Measurements from ENCODE around the gene EMC7.
A peak's percentile ranks its signal among the peaks of the same experiment; 100 is the strongest.
"Not testable (repeated sequence)": the region's sequence is repeated elsewhere in the genome, so short reads cannot be mapped to it uniquely, and the experiment has no call there.

EMC7 gene
- total RNA-seq = 20.1 to 27.0 (median 26.1) reads per million in 3 donors

DNA sequence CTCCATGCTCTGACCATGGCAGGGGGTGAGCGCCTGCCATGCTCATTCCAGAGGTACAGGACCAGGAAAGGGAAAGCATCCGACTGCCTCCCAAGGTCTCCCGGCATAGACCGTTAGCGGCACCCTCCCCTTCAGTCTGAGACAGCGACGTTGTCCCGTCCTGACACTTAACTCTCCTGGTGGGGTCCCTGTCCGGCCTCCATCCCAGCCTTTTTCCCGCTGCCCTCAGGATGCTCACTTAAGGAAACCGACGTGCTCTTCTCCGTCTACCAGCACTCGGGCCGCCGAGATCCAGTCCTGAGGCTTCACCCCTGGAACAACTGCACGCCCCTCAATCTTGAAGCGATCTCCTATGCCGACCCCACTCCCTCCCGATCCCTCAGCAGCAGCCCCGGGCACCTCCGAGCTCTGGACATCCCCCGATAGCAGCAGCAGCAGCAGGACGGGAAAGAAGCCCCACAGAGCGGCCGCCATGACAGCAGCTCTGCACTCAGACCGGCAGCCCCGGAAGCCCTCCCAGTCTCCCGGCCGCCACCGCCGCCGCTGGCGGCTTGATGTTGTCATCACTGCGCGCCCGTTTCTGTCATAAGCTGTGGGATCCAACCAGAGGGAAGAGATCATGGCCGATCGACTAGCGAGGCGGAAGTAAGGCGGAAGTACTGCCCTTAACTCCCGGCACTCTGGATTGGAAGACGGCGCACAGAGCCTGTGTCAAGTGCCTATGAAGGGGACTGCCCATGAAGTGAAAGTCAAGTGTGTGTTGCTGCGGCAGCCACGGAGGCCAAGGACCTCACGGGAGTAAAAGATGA lies at the start of gene EMC7, which contains the start of gene PGBD4:
Gene EMC7 (minus strand): TSS at position 497 of the 809 bp plus-strand sequence. CDS start 23 bp downstream, at position 474.
Gene PGBD4 (plus strand): TSS at position 718 of the 809 bp plus-strand sequence. CDS start 449 bp downstream, outside the sequence.
- H3K27ac ChIP-seq (ENCODE audit: insufficient read depth, low read length, poor library complexity, severe bottlenecking) = peak within 1 kb of the TSS; percentile 95
- DNase-seq = peak; percentile 99
- no peaks in the 10 kb centered on the region for H3K9me3 ChIP-seq (ENCODE audit: control insufficient read depth, low read length)
- H3K4me3 ChIP-seq (ENCODE audit: insufficient read depth, low read depth, low read length, poor library complexity, severe bottlenecking) = peak within 1 kb of the TSS; percentile 89
- peaks cover 11% of the 10 kb centered on the region for H3K4me1 ChIP-seq (ENCODE audit: control insufficient read depth, insufficient read depth, low read length, poor library complexity, severe bottlenecking)
- H3K27me3 ChIP-seq (replicated peaks; ENCODE audit: control insufficient read depth, insufficient read depth, low read length, poor library complexity, severe bottlenecking) = no peaks in the 10 kb centered on the region
- H3K36me3 ChIP-seq (ENCODE audit: control insufficient read depth, insufficient read depth, low read length) = no peaks in the 10 kb centered on the region

DNA sequence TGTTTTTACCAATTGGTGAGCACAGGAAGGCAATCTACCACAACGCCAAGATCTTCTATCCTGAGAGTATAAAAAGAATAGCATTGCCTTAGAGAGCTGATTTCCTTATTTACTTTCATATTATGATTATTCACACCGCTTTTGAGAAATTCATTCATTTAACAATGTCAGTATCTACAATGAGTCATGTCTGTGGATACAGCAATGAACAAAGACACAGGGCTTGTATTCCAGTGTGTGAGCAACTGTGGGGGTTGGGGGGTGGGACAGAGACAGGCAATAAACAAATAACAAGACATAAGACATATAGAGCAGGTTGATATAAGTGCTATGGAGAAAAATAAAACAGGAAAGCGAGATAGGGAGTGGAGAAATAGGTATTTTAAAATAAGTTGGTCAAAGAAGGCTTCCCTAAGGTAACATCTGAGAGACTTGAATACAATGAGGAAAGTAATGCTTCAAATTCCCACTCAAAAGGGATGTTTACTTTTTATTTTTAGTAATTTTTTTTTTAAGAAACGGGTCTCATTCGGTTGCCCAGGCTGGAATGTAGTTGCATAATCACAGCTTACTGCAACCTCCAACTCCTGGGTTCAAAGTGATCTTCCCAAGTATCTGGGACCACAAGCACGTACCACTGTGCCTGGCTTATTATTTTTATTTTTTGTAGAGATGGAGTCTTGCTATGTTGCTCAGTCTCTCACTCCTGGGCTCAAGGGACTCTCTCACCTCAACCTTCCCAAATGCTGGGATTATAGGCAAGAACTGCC lies 45.9 kb upstream of the EMC7 start:
- Histone ChIP-seq H3K27ac (ENCODE audit: insufficient read depth, low read length, poor library complexity, severe bottlenecking) (no peak overlapping the region), H3K36me3 (ENCODE audit: control insufficient read depth, insufficient read depth, low read length) (peaks cover 16% of the 10 kb centered on the region), H3K9me3 (ENCODE audit: control insufficient read depth, low read length) (no peaks in the 10 kb centered on the region), H3K4me1 (ENCODE audit: control insufficient read depth, insufficient read depth, low read length, poor library complexity, severe bottlenecking) (no peaks in the 10 kb centered on the region), H3K4me3 (ENCODE audit: insufficient read depth, low read depth, low read length, poor library complexity, severe bottlenecking) (no peak overlapping the region), H3K27me3 (replicated peaks; ENCODE audit: control insufficient read depth, insufficient read depth, low read length, poor library complexity, severe bottlenecking) (no peaks in the 10 kb centered on the region)
- DNase-seq = no peak

DNA sequence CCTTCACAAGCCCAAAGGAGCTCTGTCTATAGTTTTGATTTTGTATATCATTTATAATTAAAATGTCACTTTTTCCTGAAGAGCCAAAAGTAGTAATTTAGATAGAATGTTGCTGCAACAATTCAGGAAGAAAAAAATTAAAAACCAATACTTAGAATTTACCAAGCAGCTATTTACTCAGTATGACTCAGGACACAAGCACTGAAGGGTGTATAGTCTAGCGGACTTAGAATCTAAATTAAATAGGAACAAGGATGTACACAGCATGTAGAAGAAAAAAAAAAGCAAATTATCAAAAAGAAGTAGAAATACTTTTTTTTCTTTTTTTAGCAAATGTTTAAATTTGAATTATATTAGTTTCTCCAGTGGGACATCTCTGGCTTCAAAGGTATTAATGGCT lies 31.8 kb upstream of the EMC7 start:
- H3K4me1 ChIP-seq (ENCODE audit: control insufficient read depth, insufficient read depth, low read length, poor library complexity, severe bottlenecking) = no peaks in the 10 kb centered on the region
- no peak overlapping the region for H3K27ac ChIP-seq (ENCODE audit: insufficient read depth, low read length, poor library complexity, severe bottlenecking)
- H3K9me3 ChIP-seq (ENCODE audit: control insufficient read depth, low read length) = no peaks in the 10 kb centered on the region
- H3K36me3 ChIP-seq (ENCODE audit: control insufficient read depth, insufficient read depth, low read length) = no peaks in the 10 kb centered on the region
- DNase-seq = no peak
- H3K4me3 ChIP-seq (ENCODE audit: insufficient read depth, low read depth, low read length, poor library complexity, severe bottlenecking) = no peak overlapping the region
- H3K27me3 ChIP-seq (replicated peaks; ENCODE audit: control insufficient read depth, insufficient read depth, low read length, poor library complexity, severe bottlenecking) = no peaks in the 10 kb centered on the region

DNA sequence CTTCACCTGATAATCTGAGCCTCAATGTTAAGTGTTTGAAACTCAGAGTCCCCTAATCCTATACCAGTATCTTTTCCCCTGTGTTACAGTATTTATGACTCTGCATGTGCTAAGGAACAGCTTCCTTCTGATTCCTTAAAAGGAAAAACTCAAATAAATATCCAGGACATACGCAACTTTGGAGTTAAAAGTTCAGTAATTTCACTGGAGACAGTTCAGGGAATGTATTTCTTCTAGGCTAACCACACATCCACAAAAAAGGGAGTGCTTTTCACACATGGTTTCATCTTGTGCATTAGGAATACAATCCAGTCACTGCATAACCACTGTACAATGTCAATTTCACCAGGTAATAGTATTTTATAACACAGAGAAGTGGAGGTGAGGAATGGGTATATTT lies 31.2 kb upstream of the EMC7 start:
- DNase-seq = no peak
- Histone ChIP-seq H3K36me3 (ENCODE audit: control insufficient read depth, insufficient read depth, low read length) (no peaks in the 10 kb centered on the region), H3K4me3 (ENCODE audit: insufficient read depth, low read depth, low read length, poor library complexity, severe bottlenecking) (no peak overlapping the region), H3K9me3 (ENCODE audit: control insufficient read depth, low read length) (no peaks in the 10 kb centered on the region), H3K4me1 (ENCODE audit: control insufficient read depth, insufficient read depth, low read length, poor library complexity, severe bottlenecking) (no peaks in the 10 kb centered on the region), H3K27me3 (replicated peaks; ENCODE audit: control insufficient read depth, insufficient read depth, low read length, poor library complexity, severe bottlenecking) (no peaks in the 10 kb centered on the region), H3K27ac (ENCODE audit: insufficient read depth, low read length, poor library complexity, severe bottlenecking) (no peak overlapping the region)

DNA sequence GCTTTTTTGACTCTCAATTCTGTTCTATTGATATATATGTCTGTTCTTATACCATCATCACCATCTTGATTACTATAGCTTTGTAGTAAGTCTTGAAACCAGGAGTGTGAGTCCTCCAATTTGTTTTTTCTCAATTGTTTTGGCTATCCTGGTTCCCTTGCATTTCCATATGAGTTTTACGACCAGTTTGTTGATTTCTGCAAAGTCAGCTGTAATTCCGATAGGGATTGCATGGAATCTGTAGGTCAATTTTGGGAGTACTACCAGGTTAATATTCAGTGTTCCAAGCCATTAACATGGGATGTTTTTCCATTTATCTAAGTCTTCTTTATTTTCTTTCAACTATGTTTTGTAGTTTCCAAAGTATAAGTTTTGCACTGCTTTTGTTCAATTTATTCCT lies 27.2 kb upstream of the EMC7 start:
- H3K27ac ChIP-seq (ENCODE audit: insufficient read depth, low read length, poor library complexity, severe bottlenecking) = no peak overlapping the region

DNA sequence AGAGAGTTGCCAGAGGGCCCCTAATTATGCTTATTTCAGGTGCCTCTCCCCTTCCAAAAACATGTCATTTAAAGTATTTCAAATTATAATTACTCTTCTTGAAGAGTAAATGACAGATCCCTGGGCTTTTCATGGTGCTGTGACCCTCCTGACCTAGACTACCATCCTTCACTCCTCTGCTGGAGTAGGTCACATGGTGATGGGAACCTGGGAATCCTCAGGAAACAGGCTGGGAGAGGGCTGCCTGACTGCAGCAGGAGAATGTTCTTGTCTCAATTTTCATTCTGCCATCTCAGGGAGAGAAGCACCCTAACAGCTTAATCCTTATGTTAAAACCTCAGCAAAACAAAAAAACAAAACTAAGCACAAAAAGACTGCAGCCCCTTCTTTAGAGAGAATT lies 24.9 kb upstream of the EMC7 start:
- Histone ChIP-seq H3K27me3 (replicated peaks; ENCODE audit: control insufficient read depth, insufficient read depth, low read length, poor library complexity, severe bottlenecking) (no peaks in the 10 kb centered on the region), H3K4me1 (ENCODE audit: control insufficient read depth, insufficient read depth, low read length, poor library complexity, severe bottlenecking) (no peaks in the 10 kb centered on the region), H3K9me3 (ENCODE audit: control insufficient read depth, low read length) (no peaks in the 10 kb centered on the region), H3K27ac (ENCODE audit: insufficient read depth, low read length, poor library complexity, severe bottlenecking) (no peak overlapping the region), H3K4me3 (ENCODE audit: insufficient read depth, low read depth, low read length, poor library complexity, severe bottlenecking) (no peak overlapping the region), H3K36me3 (ENCODE audit: control insufficient read depth, insufficient read depth, low read length) (no peaks in the 10 kb centered on the region)
- no peak for DNase-seq

More for the DNA sequence above, 27.2 kb upstream of the EMC7 start:
- no peak for DNase-seq
- H3K4me1 ChIP-seq (ENCODE audit: control insufficient read depth, insufficient read depth, low read length, poor library complexity, severe bottlenecking) = no peaks in the 10 kb centered on the region
- no peaks in the 10 kb centered on the region for H3K27me3 ChIP-seq (replicated peaks; ENCODE audit: control insufficient read depth, insufficient read depth, low read length, poor library complexity, severe bottlenecking)
- no peaks in the 10 kb centered on the region for H3K36me3 ChIP-seq (ENCODE audit: control insufficient read depth, insufficient read depth, low read length)
- no peaks in the 10 kb centered on the region for H3K9me3 ChIP-seq (ENCODE audit: control insufficient read depth, low read length)
- no peak overlapping the region for H3K4me3 ChIP-seq (ENCODE audit: insufficient read depth, low read depth, low read length, poor library complexity, severe bottlenecking)

DNA sequence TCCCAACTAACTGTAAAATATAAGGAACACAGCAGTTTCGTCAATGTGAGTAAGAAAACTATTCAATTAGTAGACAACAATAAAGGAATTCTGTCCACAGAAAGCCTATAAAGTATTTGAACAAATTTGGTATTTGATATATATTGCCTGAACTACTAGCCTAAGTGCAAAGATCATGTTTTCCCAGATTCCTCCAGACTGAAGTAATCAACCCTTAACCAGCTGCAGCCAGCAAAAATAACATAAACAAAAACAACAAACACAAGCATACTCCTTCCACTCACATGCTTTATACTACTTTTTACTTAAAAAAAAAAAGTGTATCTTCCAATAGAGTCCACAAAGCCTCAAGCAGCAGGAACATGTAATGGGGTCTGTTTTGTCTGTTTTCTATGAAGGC lies 24.3 kb upstream of the EMC7 start:
- H3K4me1 ChIP-seq (ENCODE audit: control insufficient read depth, insufficient read depth, low read length, poor library complexity, severe bottlenecking) = no peaks in the 10 kb centered on the region
- H3K36me3 ChIP-seq (ENCODE audit: control insufficient read depth, insufficient read depth, low read length) = no peaks in the 10 kb centered on the region
- H3K27ac ChIP-seq (ENCODE audit: insufficient read depth, low read length, poor library complexity, severe bottlenecking) = no peak overlapping the region
- no peaks in the 10 kb centered on the region for H3K9me3 ChIP-seq (ENCODE audit: control insufficient read depth, low read length)
- H3K4me3 ChIP-seq (ENCODE audit: insufficient read depth, low read depth, low read length, poor library complexity, severe bottlenecking) = no peak overlapping the region
- DNase-seq = no peak
- no peaks in the 10 kb centered on the region for H3K27me3 ChIP-seq (replicated peaks; ENCODE audit: control insufficient read depth, insufficient read depth, low read length, poor library complexity, severe bottlenecking)

DNA sequence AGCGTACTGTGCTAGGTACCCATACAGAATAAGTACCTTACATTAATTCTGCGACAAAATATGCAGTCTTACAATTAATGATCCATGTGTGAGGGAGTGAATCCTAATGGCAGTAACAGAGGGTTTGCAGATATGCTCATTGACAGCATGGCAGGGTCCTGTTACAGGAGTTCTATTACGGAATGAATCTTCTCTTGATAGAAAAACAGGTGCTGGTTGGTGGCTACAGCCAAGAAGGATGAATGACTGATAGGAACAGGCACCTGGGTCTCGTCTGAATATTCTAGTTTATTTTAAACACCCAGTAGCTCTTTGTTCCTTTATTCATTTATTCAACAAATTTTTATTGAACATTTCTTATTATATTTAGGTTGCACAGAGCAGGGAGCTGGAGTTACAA lies 23.0 kb upstream of the EMC7 start:
- H3K27ac ChIP-seq (ENCODE audit: insufficient read depth, low read length, poor library complexity, severe bottlenecking) = no peak overlapping the region
- H3K36me3 ChIP-seq (ENCODE audit: control insufficient read depth, insufficient read depth, low read length) = no peaks in the 10 kb centered on the region
- H3K9me3 ChIP-seq (ENCODE audit: control insufficient read depth, low read length) = no peaks in the 10 kb centered on the region
- H3K4me1 ChIP-seq (ENCODE audit: control insufficient read depth, insufficient read depth, low read length, poor library complexity, severe bottlenecking) = no peaks in the 10 kb centered on the region
- H3K27me3 ChIP-seq (replicated peaks; ENCODE audit: control insufficient read depth, insufficient read depth, low read length, poor library complexity, severe bottlenecking) = no peaks in the 10 kb centered on the region
- DNase-seq = no peak
- no peak overlapping the region for H3K4me3 ChIP-seq (ENCODE audit: insufficient read depth, low read depth, low read length, poor library complexity, severe bottlenecking)

DNA sequence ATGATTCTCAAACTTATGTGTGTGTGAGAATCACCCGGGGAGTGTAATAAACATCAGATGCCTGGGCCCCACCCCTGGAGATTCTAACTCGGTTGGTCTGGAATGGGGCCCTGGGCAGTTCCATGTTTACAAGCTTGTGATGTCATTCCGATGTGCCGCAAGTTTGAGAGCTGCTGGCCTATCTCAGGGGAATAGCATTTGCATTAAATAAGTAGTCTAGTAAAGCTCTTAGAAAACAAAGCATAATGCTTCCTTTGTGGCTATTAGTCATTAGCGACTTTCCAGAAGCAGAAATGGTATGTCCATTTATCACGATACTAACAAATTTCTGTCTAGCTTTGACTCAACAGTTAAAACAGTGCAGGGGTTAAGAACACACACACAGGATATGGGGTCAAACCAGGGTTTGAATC lies 21.1 kb upstream of the EMC7 start:
- Histone ChIP-seq H3K36me3 (ENCODE audit: control insufficient read depth, insufficient read depth, low read length) (no peaks in the 10 kb centered on the region), H3K27me3 (replicated peaks; ENCODE audit: control insufficient read depth, insufficient read depth, low read length, poor library complexity, severe bottlenecking) (no peaks in the 10 kb centered on the region), H3K9me3 (ENCODE audit: control insufficient read depth, low read length) (no peaks in the 10 kb centered on the region), H3K27ac (ENCODE audit: insufficient read depth, low read length, poor library complexity, severe bottlenecking) (no peak overlapping the region), H3K4me3 (ENCODE audit: insufficient read depth, low read depth, low read length, poor library complexity, severe bottlenecking) (no peak overlapping the region), H3K4me1 (ENCODE audit: control insufficient read depth, insufficient read depth, low read length, poor library complexity, severe bottlenecking) (no peaks in the 10 kb centered on the region)
- no peak for DNase-seq

DNA sequence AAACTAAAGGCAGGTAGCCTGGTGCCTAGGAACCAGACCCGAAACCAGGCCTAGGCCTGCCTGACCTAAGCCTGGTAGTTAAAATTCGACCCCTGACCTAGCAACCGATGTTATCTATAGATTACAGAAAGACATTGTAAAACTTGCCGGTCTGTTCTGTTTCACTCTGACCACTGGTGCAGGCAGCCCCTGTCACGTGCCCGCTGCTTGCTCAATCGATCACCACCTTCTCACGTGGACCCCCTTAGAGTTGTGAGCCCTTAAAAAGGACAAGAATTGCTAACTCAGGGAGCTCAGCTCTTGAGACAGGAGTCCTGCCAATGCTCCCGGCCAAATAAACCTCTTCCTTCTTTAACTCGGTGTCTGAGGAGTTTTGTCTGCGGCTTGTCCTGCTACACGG lies 20.1 kb upstream of the EMC7 start:
- not testable (repeated sequence) for H3K4me3 ChIP-seq (ENCODE audit: insufficient read depth, low read depth, low read length, poor library complexity, severe bottlenecking); H3K9me3 ChIP-seq (ENCODE audit: control insufficient read depth, low read length); H3K27ac ChIP-seq (ENCODE audit: insufficient read depth, low read length, poor library complexity, severe bottlenecking); H3K36me3 ChIP-seq (ENCODE audit: control insufficient read depth, insufficient read depth, low read length); H3K4me1 ChIP-seq (ENCODE audit: control insufficient read depth, insufficient read depth, low read length, poor library complexity, severe bottlenecking); H3K27me3 ChIP-seq (replicated peaks; ENCODE audit: control insufficient read depth, insufficient read depth, low read length, poor library complexity, severe bottlenecking); DNase-seq
